GM06990 (cell line): Measurements from ENCODE around the gene LRRC32.

Source experiments
- DNase-seq: peaks from one replicate; pipeline ENCODE4 v3.0.0-alpha.2; 2011; ENCODE audit not compliant: insufficient read length; ENCODE audit errors: extremely low read depth
- H3K27me3 ChIP-seq: replicated peaks from 2 replicates; pipeline ENCODE4 v1.6.0; 2011; ENCODE audit warnings: low read length; ENCODE audit not compliant: control insufficient read depth, insufficient read depth
- H3K36me3 ChIP-seq: 2 replicates; pipeline ENCODE4 v1.5.1; 2011; ENCODE audit warnings: low read length; ENCODE audit not compliant: control insufficient read depth, insufficient read depth
- H3K4me3 ChIP-seq: replicated peaks from 2 replicates; pipeline ENCODE4 v1.5.1; 2011; ENCODE audit warnings: low read depth, mild to moderate bottlenecking, control low read depth, low read length
- TF ChIP-seq, protein P1 (sequence below): IDR thresholded peaks from 2 replicates; pipeline ENCODE4 v1.5.1; 2011; ENCODE audit warnings: low read length, control low read depth, mild to moderate bottlenecking, inconsistent platforms; ENCODE audit not compliant: insufficient read depth, poor library complexity, severe bottlenecking

LRRC32 gene

GRCh38 chr11:76673176-76674142 is 2.9 kb upstream of the LRRC32 start:
- peaks cover 5% of the 10 kb centered on the region for H3K27me3 ChIP-seq
- no peak for DNase-seq
- no peak overlapping the region for H3K4me3 ChIP-seq
- no peaks in the 10 kb centered on the region for H3K36me3 ChIP-seq
- TF ChIP-seq, protein P1, sequence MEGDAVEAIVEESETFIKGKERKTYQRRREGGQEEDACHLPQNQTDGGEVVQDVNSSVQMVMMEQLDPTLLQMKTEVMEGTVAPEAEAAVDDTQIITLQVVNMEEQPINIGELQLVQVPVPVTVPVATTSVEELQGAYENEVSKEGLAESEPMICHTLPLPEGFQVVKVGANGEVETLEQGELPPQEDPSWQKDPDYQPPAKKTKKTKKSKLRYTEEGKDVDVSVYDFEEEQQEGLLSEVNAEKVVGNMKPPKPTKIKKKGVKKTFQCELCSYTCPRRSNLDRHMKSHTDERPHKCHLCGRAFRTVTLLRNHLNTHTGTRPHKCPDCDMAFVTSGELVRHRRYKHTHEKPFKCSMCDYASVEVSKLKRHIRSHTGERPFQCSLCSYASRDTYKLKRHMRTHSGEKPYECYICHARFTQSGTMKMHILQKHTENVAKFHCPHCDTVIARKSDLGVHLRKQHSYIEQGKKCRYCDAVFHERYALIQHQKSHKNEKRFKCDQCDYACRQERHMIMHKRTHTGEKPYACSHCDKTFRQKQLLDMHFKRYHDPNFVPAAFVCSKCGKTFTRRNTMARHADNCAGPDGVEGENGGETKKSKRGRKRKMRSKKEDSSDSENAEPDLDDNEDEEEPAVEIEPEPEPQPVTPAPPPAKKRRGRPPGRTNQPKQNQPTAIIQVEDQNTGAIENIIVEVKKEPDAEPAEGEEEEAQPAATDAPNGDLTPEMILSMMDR = no peak

DNA sequence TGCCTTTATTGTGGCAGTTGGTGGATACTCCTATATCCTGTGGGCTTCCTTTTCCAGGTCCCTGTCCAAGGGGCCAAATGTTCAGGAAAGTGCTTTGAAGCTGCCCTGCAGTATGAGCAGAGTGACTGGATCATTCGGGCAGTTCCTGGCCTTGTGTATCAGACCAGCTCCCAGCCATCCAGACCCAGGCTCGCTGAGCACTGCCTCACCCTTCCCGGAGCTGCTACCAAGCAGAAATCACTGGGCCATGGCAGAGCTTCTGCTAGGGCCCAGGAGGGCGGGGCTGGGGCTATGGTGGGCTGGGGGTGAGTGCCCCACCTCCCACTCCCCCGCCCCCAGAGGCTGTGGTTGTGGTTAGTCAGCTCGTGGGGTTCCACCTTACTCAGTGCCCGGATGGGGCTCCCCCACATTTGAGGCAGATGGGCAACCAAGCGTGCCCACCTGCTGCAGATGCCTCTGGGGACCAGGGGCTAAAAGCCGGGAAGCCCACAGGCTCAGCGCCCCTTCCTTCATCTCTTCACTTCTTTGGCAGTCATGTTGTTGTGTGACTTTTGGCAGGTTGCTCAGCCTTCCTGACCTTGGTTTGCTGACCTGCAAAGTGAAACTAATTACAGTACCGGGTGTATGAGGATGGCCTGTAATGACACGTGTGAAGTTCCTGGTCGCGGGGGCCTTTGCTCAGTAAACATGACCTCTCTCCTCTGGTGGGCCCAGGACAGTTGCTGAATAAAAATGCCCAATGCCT is 2.1 kb upstream of the LRRC32 start:
- DNase-seq = peak; percentile 90
- H3K27me3 ChIP-seq = peaks cover 5% of the 10 kb centered on the region
- H3K36me3 ChIP-seq = no peaks in the 10 kb centered on the region
- TF ChIP-seq, protein P1 = no peak
- H3K4me3 ChIP-seq = no peak overlapping the region

DNA sequence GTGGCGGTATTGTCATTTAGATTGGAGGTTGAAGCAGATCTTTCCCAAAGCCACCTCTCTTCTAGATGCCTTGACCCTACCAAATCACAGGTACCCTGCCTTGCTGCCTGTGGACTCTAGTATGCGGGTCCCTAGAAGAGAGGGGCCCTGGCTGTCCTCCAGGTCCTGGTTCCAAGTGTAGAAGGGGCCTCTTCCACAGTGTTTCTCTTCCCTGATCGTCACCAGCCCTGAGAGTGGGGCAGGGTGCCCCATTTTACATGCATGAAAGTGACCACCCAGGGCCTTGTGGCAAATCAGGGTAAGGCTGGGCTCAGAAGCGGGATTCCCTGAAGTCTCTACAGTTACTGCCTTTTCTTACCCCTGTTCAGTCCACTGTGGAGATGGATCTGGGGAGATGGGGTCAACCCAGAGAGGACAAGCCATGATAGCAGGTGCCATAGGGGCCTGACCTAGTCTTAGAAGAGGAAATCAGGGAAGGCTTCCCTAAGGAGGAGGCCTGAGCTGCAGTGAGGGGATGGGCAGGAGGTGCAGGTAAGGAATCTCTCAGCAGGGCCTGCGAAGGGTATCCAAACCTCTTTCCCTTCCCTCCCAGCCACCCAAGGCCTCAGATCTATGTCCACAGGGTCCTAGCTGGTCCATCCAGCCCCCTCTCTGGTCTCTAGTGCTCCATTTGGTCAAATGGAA is 1.2 kb upstream of the LRRC32 start:
- TF ChIP-seq, protein P1 = no peak
- H3K36me3 ChIP-seq = no peaks in the 10 kb centered on the region
- DNase-seq = no peak
- peaks cover 5% of the 10 kb centered on the region for H3K27me3 ChIP-seq
- no peak overlapping the region for H3K4me3 ChIP-seq

- TF ChIP-seq, protein P1 = no peak
- Histone ChIP-seq H3K4me3 (peak overlapping the region; percentile 50), H3K27me3 (peaks cover 5% of the 10 kb centered on the region), H3K36me3 (no peaks in the 10 kb centered on the region)
- no peak for DNase-seq
Measured at GRCh38 chr11:76671237-76671592, 668 bp upstream of the LRRC32 start.

DNA sequence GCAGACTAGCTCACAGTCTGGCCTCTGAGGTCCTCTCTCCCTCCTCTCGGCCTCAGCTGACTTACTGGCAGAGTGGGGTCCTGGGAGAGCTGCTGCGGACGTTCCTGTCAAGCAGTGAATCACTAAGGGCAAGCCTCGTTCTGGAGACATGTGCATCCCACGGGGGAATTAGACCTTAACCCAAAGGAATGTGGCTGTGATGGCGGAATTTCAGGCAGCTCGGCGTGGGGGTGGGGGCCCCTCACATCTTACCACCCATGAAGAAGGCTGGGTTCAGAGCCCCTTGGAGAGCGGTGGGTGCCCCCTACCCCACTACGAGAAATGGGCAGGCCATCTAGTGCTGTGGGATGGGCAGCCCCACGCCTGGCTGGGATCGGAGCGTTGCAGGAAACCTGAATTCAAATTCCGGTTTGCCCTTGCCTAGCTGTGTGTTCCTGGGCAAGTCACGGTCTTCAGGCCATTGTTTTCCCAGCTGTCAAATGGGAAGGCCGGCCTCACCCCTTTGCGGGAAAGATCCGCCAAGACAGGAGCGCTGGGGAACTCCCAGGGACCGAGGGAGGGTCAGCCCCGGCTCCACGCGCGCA is 554 bp downstream of the LRRC32 start:
- peaks cover 5% of the 10 kb centered on the region for H3K27me3 ChIP-seq
- no peak for DNase-seq
- TF ChIP-seq, protein P1 = no peak
- H3K36me3 ChIP-seq = no peaks in the 10 kb centered on the region
- peak overlapping the region; percentile 50 for H3K4me3 ChIP-seq
